ENCODE data around the gene MGAT4A.
A peak's percentile ranks its signal among the peaks of the same experiment; 100 is the strongest.
"Not testable (repeated sequence)": the region's sequence is repeated elsewhere in the genome, so short reads cannot be mapped to it uniquely, and the experiment has no call there.

The MGAT4A gene

GRCh38 chr2:98702858-98703620 is 27.9 kb downstream of the MGAT4A start:
- no peak for DNase-seq (ENCODE audit: low read depth, low spot score)

- no peak for DNase-seq (ENCODE audit: low read depth, low spot score)
Measured at GRCh38 chr2:98702127-98702802, 28.7 kb downstream of the MGAT4A start.

- DNase-seq (ENCODE audit: low read depth, low spot score): no peak
Measured at GRCh38 chr2:98701230-98701629, 29.7 kb downstream of the MGAT4A start.

GRCh38 chr2:98698896-98699295 is 32.0 kb downstream of the MGAT4A start:
- no peak for DNase-seq (ENCODE audit: low read depth, low spot score)

- DNase-seq (ENCODE audit: low read depth, low spot score): no peak
Measured at GRCh38 chr2:98697651-98698337, 33.1 kb downstream of the MGAT4A start.

GRCh38 chr2:98696200-98696599 is 34.7 kb downstream of the MGAT4A start:
- DNase-seq (ENCODE audit: low read depth, low spot score): no peak

- DNase-seq (ENCODE audit: low read depth, low spot score): no peak
Measured at GRCh38 chr2:98695255-98695654, 35.7 kb downstream of the MGAT4A start.

- no peak for DNase-seq (ENCODE audit: low read depth, low spot score)
Measured at GRCh38 chr2:98693477-98693876, 37.5 kb downstream of the MGAT4A start.

GRCh38 chr2:98692090-98693054 is 38.6 kb downstream of the MGAT4A start:
- no peak for DNase-seq (ENCODE audit: low read depth, low spot score)

GRCh38 chr2:98691303-98691702 is 39.6 kb downstream of the MGAT4A start:
- DNase-seq (ENCODE audit: low read depth, low spot score): no peak

- DNase-seq (ENCODE audit: low read depth, low spot score): no peak
Measured at GRCh38 chr2:98685930-98686887, 44.7 kb downstream of the MGAT4A start.

GRCh38 chr2:98683728-98684127 is 47.2 kb downstream of the MGAT4A start:
- no peak for DNase-seq (ENCODE audit: low read depth, low spot score)

GRCh38 chr2:98676742-98677141 is 54.2 kb downstream of the MGAT4A start:
- DNase-seq (ENCODE audit: low read depth, low spot score): no peak

GRCh38 chr2:98674233-98674964 is 56.5 kb downstream of the MGAT4A start:
- no peak for DNase-seq (ENCODE audit: low read depth, low spot score)

GRCh38 chr2:98669675-98670074 is 61.3 kb downstream of the MGAT4A start:
- no peak for DNase-seq (ENCODE audit: low read depth, low spot score)

- no peak for DNase-seq (ENCODE audit: low read depth, low spot score)
Measured at GRCh38 chr2:98665677-98666076, 65.3 kb downstream of the MGAT4A start.

GRCh38 chr2:98664323-98664722 is 66.6 kb downstream of the MGAT4A start:
- DNase-seq (ENCODE audit: low read depth, low spot score): peak; percentile 25

- no peak for DNase-seq (ENCODE audit: low read depth, low spot score)
Measured at GRCh38 chr2:98663511-98664090, 67.3 kb downstream of the MGAT4A start.

GRCh38 chr2:98659491-98659840 is 71.5 kb downstream of the MGAT4A start:
- DNase-seq (ENCODE audit: low read depth, low spot score): not testable (repeated sequence)

All from activated CD4-positive, CD25-positive, alpha-beta regulatory T cell treated with anti-CD3 and anti-CD28 coated beads, Interleukin-2, amount 50 U/mL, for 16 hours (primary cell).